HepG2 (cell line): ENCODE results near the gene MINDY1. TPM values are rescaled to one million over a fixed set of nuclear protein-coding genes. Genes with fewer than 3 reads are reported as not detected.

Source experiments
- SMC3 ChIP-seq: IDR thresholded peaks from 2 replicates; pipeline ENCODE4 v1.6.1; 2011; ENCODE audit warnings: low read length, improper control_type of control experiment
- SP4 ChIP-seq: sonication (generic); formaldehyde crosslinking; IDR thresholded peaks from 2 replicates; pipeline ENCODE4 v1.8.1; 2023; ENCODE audit warnings: mild to moderate bottlenecking, missing genetic modification reagents
- ZBTB40 ChIP-seq, 2 experiments: fragments of 450-650 bp in 1 of 2; sonication (generic) in 1 of 2; formaldehyde crosslinking in 1 of 2; IDR thresholded peaks; 2 replicates each; pipeline versions ENCODE4 v1.6.1 to v1.8.0; 2016 to 2022; ENCODE audit warnings: antibody characterized with exemption in 1 of 2, mild to moderate bottlenecking in 1 of 2, missing genetic modification reagents in 1 of 2
- ZMYM2 ChIP-seq: sonication (generic); formaldehyde crosslinking; IDR thresholded peaks from 2 replicates; pipeline ENCODE4 v1.8.0; 2022; ENCODE audit warnings: mild to moderate bottlenecking, missing genetic modification reagents
- ZNF160 ChIP-seq: sonication (generic); formaldehyde crosslinking; IDR thresholded peaks from 2 replicates; pipeline ENCODE4 v1.8.0; 2022; ENCODE audit warnings: mild to moderate bottlenecking, inconsistent platforms, missing genetic modification reagents
- ZNF275 ChIP-seq: sonication (generic); formaldehyde crosslinking; IDR thresholded peaks from 2 replicates; pipeline ENCODE4 v1.8.0; 2022; ENCODE audit warnings: missing genetic modification reagents, mild to moderate bottlenecking, inconsistent platforms, borderline replicate concordance
- ZNF619 ChIP-seq: sonication (generic); formaldehyde crosslinking; IDR thresholded peaks from 2 replicates; pipeline ENCODE4 v1.4.0; 2020; ENCODE audit warnings: mild to moderate bottlenecking, missing genetic modification reagents
- polyA plus RNA-seq, 8 experiments: library from polyadenylated mRNA; depleted of rRNA in 3 of 8; stranded (reverse) in 7 of 8; unstranded in 1 of 8; fragments of >200 nt; fragmentation: Illumina TruSeq in 4 of 8; extraction: Trizol in 4 of 8; gene quantifications; 2 replicates each; pipeline versions ENCODE4 v1.2.1 to v1.2.3, GENCODE V29; 2011 to 2016; ENCODE audit warnings: low read depth in 4 of 8, missing spikeins in 1 of 8, mixed read lengths in 1 of 8; ENCODE audit not compliant: insufficient read depth in 1 of 8
- total RNA-seq, 5 experiments: library from RNA; depleted of rRNA; stranded (reverse); fragments of >200 nt; fragmentation: Illumina TruSeq; extraction: Trizol; gene quantifications; 2 replicates each; pipeline ENCODE4 v1.2.3, GENCODE V29; 2016; ENCODE audit warnings: low read depth in 1 of 5
- TF ChIP-seq, protein P1 (sequence below): sonication (generic); formaldehyde crosslinking; IDR thresholded peaks from one replicate; pipeline ENCODE4 v1.5.1; 2020; ENCODE audit warnings: mild to moderate bottlenecking, missing genetic modification reagents; ENCODE audit errors: not compliant biosample characterization

Gene MINDY1
- total and polyA plus RNA-seq, 2 of the 13 experiments (the other 11 are each of a cell fraction or from before 2014, with no cell fraction given) = 11.1 to 15.0 TPM

DNA sequence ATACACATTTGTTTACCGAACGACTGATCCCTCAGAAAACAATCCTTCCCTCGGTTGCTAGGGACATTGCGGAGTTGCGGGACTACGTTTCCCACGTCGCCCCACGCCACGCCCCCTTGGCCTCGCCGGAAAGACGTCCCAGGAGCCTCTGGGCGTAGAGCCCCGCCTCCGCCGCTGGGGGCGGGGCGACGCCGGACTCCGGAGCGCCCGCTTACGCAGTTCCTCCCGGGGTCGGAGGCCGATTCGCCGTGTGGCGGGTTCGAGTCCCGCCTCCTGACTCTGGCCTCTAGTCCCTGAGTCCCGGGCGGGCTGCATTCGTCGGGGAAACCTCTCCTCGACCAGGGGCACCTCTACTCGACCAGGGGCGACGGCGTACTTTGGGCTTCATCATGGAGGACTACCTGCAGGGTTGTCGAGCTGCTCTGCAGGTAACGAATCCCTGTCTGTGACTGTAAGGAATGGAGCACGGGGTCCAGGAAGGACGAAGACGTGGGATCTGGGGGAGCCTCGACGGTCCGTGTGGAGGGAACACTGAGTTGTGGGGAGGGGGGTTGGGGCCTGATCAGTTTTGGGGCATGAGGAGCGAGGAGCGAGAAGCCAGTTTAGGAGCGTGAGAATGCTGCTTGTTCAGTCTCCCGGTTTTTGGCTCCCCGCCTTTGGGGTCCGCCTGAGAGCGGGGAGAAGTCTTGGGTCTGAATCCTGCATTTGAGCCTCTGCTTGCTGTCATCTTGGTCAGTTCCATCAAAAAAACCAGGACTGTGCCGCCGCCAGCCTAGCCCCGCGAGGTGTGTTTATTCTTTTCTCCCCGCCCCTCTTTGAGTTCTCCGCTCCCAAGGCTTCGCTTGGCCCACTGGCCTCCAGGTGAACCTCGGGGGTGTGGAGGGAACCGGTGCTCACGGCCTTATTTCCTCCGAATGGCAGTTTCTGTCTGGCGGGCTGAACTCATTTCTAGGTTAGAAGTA is 1.8 kb upstream of the MINDY1 start, which contains the start of gene PRUNE1 (continued):
- TF ChIP-seq ZNF275 (CRISPR knock-in tag) (0 out of 2 replicates have a peak, but pooled peaks have one; percentile 52), ZBTB40 (IDR thresholded peaks at IDR 0.05) (no peak), ZBTB40 (CRISPR knock-in tag; IDR thresholded peaks at IDR 0.05) (peak; percentile 72), ZNF160 (CRISPR knock-in tag) (no peak), ZMYM2 (CRISPR knock-in tag) (peak; percentile 96), SMC3 (no peak), SP4 (CRISPR knock-in tag) (peak; percentile 89), ZNF619 (CRISPR knock-in tag) (peak; percentile 85; the same call in 1 of the 2 replicates)
- TF ChIP-seq, protein P1, sequence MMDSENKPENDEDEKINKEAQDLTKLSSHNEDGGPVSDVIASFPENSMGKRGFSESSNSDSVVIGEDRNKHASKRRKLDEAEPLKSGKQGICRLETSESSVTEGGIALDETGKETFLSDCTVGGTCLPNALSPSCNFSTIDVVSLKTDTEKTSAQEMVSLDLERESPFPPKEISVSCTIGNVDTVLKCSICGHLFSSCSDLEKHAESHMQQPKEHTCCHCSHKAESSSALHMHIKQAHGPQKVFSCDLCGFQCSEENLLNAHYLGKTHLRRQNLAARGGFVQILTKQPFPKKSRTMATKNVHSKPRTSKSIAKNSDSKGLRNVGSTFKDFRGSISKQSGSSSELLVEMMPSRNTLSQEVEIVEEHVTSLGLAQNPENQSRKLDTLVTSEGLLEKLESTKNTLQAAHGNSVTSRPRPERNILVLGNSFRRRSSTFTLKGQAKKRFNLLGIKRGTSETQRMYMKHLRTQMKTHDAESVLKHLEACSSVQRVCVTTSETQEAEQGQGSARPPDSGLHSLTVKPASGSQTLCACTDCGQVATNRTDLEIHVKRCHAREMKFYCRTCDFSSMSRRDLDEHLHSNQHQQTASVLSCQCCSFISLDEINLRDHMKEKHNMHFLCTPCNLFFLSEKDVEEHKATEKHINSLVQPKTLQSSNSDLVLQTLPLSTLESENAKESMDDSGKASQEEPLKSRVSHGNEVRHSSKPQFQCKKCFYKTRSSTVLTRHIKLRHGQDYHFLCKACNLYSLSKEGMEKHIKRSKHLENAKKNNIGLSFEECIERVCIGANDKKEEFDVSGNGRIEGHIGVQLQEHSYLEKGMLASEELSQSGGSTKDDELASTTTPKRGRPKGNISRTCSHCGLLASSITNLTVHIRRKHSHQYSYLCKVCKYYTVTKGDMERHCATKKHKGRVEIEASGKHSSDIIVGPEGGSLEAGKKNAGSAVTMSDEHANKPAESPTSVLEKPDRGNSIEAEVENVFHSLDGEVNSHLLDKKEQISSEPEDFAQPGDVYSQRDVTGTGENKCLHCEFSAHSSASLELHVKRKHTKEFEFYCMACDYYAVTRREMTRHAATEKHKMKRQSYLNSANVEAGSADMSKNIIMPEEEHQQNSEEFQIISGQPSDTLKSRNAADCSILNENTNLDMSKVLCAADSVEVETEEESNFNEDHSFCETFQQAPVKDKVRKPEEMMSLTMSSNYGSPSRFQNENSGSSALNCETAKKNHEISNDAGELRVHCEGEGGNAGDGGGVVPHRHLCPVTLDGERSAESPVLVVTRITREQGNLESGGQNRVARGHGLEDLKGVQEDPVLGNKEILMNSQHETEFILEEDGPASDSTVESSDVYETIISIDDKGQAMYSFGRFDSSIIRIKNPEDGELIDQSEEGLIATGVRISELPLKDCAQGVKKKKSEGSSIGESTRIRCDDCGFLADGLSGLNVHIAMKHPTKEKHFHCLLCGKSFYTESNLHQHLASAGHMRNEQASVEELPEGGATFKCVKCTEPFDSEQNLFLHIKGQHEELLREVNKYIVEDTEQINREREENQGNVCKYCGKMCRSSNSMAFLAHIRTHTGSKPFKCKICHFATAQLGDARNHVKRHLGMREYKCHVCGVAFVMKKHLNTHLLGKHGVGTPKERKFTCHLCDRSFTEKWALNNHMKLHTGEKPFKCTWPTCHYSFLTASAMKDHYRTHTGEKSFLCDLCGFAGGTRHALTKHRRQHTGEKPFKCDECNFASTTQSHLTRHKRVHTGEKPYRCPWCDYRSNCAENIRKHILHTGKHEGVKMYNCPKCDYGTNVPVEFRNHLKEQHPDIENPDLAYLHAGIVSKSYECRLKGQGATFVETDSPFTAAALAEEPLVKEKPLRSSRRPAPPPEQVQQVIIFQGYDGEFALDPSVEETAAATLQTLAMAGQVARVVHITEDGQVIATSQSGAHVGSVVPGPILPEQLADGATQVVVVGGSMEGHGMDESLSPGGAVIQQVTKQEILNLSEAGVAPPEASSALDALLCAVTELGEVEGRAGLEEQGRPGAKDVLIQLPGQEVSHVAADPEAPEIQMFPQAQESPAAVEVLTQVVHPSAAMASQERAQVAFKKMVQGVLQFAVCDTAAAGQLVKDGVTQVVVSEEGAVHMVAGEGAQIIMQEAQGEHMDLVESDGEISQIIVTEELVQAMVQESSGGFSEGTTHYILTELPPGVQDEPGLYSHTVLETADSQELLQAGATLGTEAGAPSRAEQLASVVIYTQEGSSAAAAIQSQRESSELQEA (CRISPR knock-in tag) = peak; percentile 56
